Mammary epithelial cell (primary cell): Measurements from ENCODE around the gene FBLN2.

Source experiments
- CTCF ChIP-seq, 2 donors: IDR thresholded peaks in 1 of 2; conservative IDR thresholded peaks in 1 of 2; 2 replicates each; pipeline ENCODE4 v1.5.1; 2011 to 2012; ENCODE audit warnings: inconsistent platforms in 2 of 2, low read length in 2 of 2, mild to moderate bottlenecking in 2 of 2, control low read depth in 1 of 2, low read depth in 1 of 2; ENCODE audit not compliant: insufficient read depth in 1 of 2; ENCODE audit errors: extremely low read depth in 1 of 2
- EZH2 ChIP-seq: IDR thresholded peaks from 2 replicates; pipeline ENCODE4 v1.6.1; 2012; ENCODE audit warnings: low read length, inconsistent platforms, borderline replicate concordance

- no peak for TF ChIP-seq EZH2
- TF ChIP-seq CTCF (conservative IDR thresholded peaks at IDR 0.05 in 1 of 2, IDR thresholded peaks at IDR 0.05 in 1 of 2; ENCODE audit: extremely low read depth in 1 of 2, insufficient read depth in 1 of 2, low read depth in 1 of 2, low read length in 2 of 2): no peak
These were observed 115.0 kb downstream of the FBLN2 start for GRCh38 chr3:13663781-13664535.
